K562 (cell line): ENCODE results near the gene MMD2. TPM values are rescaled to one million over a fixed set of nuclear protein-coding genes. Genes with fewer than 3 reads are reported as not detected.
A peak's percentile ranks its signal among the peaks of the same experiment; 100 is the strongest.

Experiments
- ATAC-seq: fragments of 200-7000 bp; cut with Tn5 transposase; 3 replicates; pipeline ENCODE4 v1.9.1; 2020; ENCODE audit warnings: moderate library complexity
- BruUV-seq: library from RNA; stranded (reverse); fragments of 400-500 nt; replicated peaks from 2 replicates; lab custom pipeline; 2021; lab: Mats Ljungman, UMichigan
- CTCF ChIA-PET: fragments of 300-600 bp; formaldehyde crosslinking; extraction: SDS; loops from one replicate; lab custom pipeline; 2021; ENCODE audit warnings: low intra/inter-chr PET ratio; lab: Yijun Ruan, JAX
- POLR2A ChIA-PET: fragments of 300-600, 350-650 bp; sonication (Branson Sonifier 250); formaldehyde crosslinking; extraction: SDS; loops from one replicate; lab custom pipeline; 2021; ENCODE audit warnings: antibody characterized with exemption, inconsistent platforms; lab: Yijun Ruan, JAX
- DNase-seq, 4 experiments: peaks; one replicate each; pipeline versions ENCODE4 v3.0.0 to v3.0.0-alpha.2; 2011 to 2018; ENCODE audit warnings: low spot score in 3 of 4, mixed read lengths in 3 of 4; ENCODE audit errors: extremely low read depth in 1 of 4
- FAIRE-seq: peaks from 2 replicates; lab custom pipeline; 2011; peaks lifted over from hg19 to GRCh38; lab: Jason Lieb, UNC
- H2AFZ ChIP-seq: 2 replicates; pipeline ENCODE4 v1.6.0; 2011; ENCODE audit warnings: low read depth, low read length, control low read depth, inconsistent platforms
- H3K27ac ChIP-seq: fragments of 200-600 bp; 3 replicates; pipeline ENCODE4 v1.8.0; 2011; ENCODE audit warnings: low read depth, mild to moderate bottlenecking, control low read depth, inconsistent platforms, low read length, moderate library complexity, mixed read lengths; ENCODE audit errors: extremely low read depth
- H3K27me3 ChIP-seq, 2 experiments: fragments of 300-600 bp in 1 of 2; 2 replicates in 1 of 2; 3 replicates in 1 of 2; pipeline versions ENCODE4 v1.6.0 to v1.8.0; 2011; ENCODE audit warnings: inconsistent platforms in 2 of 2, low read length in 2 of 2, mild to moderate bottlenecking in 1 of 2, mixed read lengths in 1 of 2, moderate library complexity in 1 of 2; ENCODE audit not compliant: control insufficient read depth in 2 of 2, insufficient read depth in 2 of 2
- H3K36me3 ChIP-seq: fragments of 300-600 bp; 3 replicates; pipeline ENCODE4 v1.8.0; 2011; ENCODE audit warnings: mild to moderate bottlenecking, low read length, inconsistent platforms; ENCODE audit not compliant: control insufficient read depth, insufficient read depth
- H3K4me1 ChIP-seq, 2 experiments: fragments of 200-600 bp in 1 of 2; replicated peaks in 1 of 2; 2 replicates in 1 of 2; 3 replicates in 1 of 2; pipeline versions ENCODE4 v1.5.1 to v1.8.0; 2011; ENCODE audit warnings: inconsistent platforms in 2 of 2, low read length in 2 of 2, mild to moderate bottlenecking in 1 of 2, mixed read lengths in 1 of 2, moderate library complexity in 1 of 2; ENCODE audit not compliant: control insufficient read depth in 2 of 2, insufficient read depth in 2 of 2
- H3K4me2 ChIP-seq: 2 replicates; pipeline ENCODE4 v1.6.1; 2011; ENCODE audit warnings: low read length, control low read depth, inconsistent platforms, mixed read lengths; ENCODE audit not compliant: insufficient read depth
- H3K4me3 ChIP-seq: fragments of 200-600 bp; sonication (generic), shearing (Covaris generic); 2 replicates; pipeline ENCODE4 v1.5.1; 2016; ENCODE audit warnings: control low read depth, inconsistent platforms
- H3K79me2 ChIP-seq: fragments of 200-600 bp; 3 replicates; pipeline ENCODE4 v1.8.0; 2011; ENCODE audit warnings: low read length, inconsistent platforms; ENCODE audit not compliant: control insufficient read depth, insufficient read depth
- H3K9ac ChIP-seq, 2 experiments: 2 replicates each; pipeline versions ENCODE4 v1.6.0 to v1.6.1; 2011; ENCODE audit warnings: low read depth in 2 of 2, low read length in 2 of 2, control low read depth in 1 of 2, inconsistent platforms in 1 of 2, mild to moderate bottlenecking in 1 of 2, mixed read lengths in 1 of 2; ENCODE audit not compliant: insufficient read depth in 1 of 2
- H3K9me1 ChIP-seq: one replicate; pipeline ENCODE4 v1.6.0; 2011; ENCODE audit warnings: inconsistent platforms, mild to moderate bottlenecking, low read length, moderate library complexity; ENCODE audit not compliant: control insufficient read depth, insufficient read depth
- H3K9me3 ChIP-seq: replicated peaks from 2 replicates; pipeline ENCODE4 v1.5.1; 2011; ENCODE audit warnings: low read depth, low read length, inconsistent platforms; ENCODE audit not compliant: control insufficient read depth, insufficient read depth
- H4K20me1 ChIP-seq: replicated peaks from 2 replicates; pipeline ENCODE4 v1.6.1; 2011; ENCODE audit warnings: low read length, inconsistent platforms, mixed read lengths; ENCODE audit not compliant: control insufficient read depth, insufficient read depth
- BDP1 ChIP-seq: IDR thresholded peaks from 3 replicates; pipeline ENCODE4 v1.6.1; 2011; ENCODE audit not compliant: insufficient read length, insufficient read depth
- DACH1 ChIP-seq: fragments of 450-650 bp; IDR thresholded peaks from 2 replicates; pipeline ENCODE4 v1.6.1; 2018; ENCODE audit not compliant: partially characterized antibody
- E2F6 ChIP-seq, 2 experiments: IDR thresholded peaks; 2 replicates each; pipeline ENCODE4 v1.6.1; 2011; ENCODE audit warnings: borderline replicate concordance in 1 of 2, control low read depth in 1 of 2, low read depth in 1 of 2, low read length in 1 of 2, mild to moderate bottlenecking in 1 of 2, mixed read lengths in 1 of 2, moderate library complexity in 1 of 2; ENCODE audit not compliant: insufficient read depth in 1 of 2, insufficient read length in 1 of 2, poor library complexity in 1 of 2, severe bottlenecking in 1 of 2; ENCODE audit errors: extremely low read depth in 1 of 2
- EHMT2 ChIP-seq: fragments of 450-650 bp; IDR thresholded peaks from 2 replicates; pipeline ENCODE4 v1.6.1; 2018; ENCODE audit warnings: antibody characterized with exemption
- HMG20B ChIP-seq: fragments of 250-450 bp; sonication (Bioruptor Pico); IDR thresholded peaks from 2 replicates; pipeline ENCODE4 v1.5.0; 2021; ENCODE audit warnings: mild to moderate bottlenecking
- MBD1 ChIP-seq: fragments of 250-450 bp; sonication (Bioruptor Pico); IDR thresholded peaks from 2 replicates; pipeline ENCODE4 v1.8.0; 2022; ENCODE audit warnings: inconsistent platforms
- POLR3A ChIP-seq: IDR thresholded peaks from 2 replicates; pipeline ENCODE4 v1.6.1; 2011; ENCODE audit warnings: borderline replicate concordance, mild to moderate bottlenecking, moderate library complexity; ENCODE audit not compliant: insufficient read length, insufficient read depth; ENCODE audit errors: extremely low read depth
- SIX5 ChIP-seq, 2 experiments: IDR thresholded peaks; 2 replicates each; pipeline ENCODE4 v1.6.1; 2011; ENCODE audit warnings: low read length in 2 of 2, borderline replicate concordance in 1 of 2, low read depth in 1 of 2, mild to moderate bottlenecking in 1 of 2, moderate library complexity in 1 of 2; ENCODE audit not compliant: insufficient read depth in 1 of 2
- SMARCC2 ChIP-seq: fragments of 450-650 bp; IDR thresholded peaks from 2 replicates; pipeline ENCODE4 v1.6.1; 2017; ENCODE audit warnings: antibody characterized with exemption, moderate library complexity, mild to moderate bottlenecking, low read depth
- U2AF2 ChIP-seq: fragments of 200-400 bp; formaldehyde crosslinking; optimal IDR thresholded peaks from 2 replicates; pipeline ENCODE3; 2017; ENCODE audit warnings: low read depth, mild to moderate bottlenecking, low read length
- ZNF146 ChIP-seq: IDR thresholded peaks from one replicate; pipeline ENCODE4 v1.6.1; 2018; ENCODE audit warnings: missing compliant biosample characterization; ENCODE audit not compliant: unreplicated experiment
- ZNF609 ChIP-seq: sonication (generic); formaldehyde crosslinking; IDR thresholded peaks from 2 replicates; pipeline ENCODE4 v1.8.1; 2023; ENCODE audit warnings: missing genetic modification reagents, mild to moderate bottlenecking, borderline replicate concordance
- ZNF644 ChIP-seq: fragments of 200-800 bp; sonication (Bioruptor generic); IDR thresholded peaks from 2 replicates; pipeline ENCODE4 v1.6.1; 2016; ENCODE audit warnings: low read depth, missing genetic modification characterization, missing compliant biosample characterization
- WGBS: fragments of 100-300 bp; shearing (Covaris generic); methylation state at CpG from one replicate; pipeline ENCODE4 v1.1.6; 2016; ENCODE audit warnings: low coverage, mixed read lengths; ENCODE audit not compliant: insufficient coverage; ENCODE audit errors: missing lambda C conversion rate; 5-methylcytosine and 5-hydroxymethylcytosine counted together
- in situ Hi-C: fragments of 300-500 bp; cut with MboI; formaldehyde crosslinking; loops from 4 replicates; pipeline ENCODE4 v1.15.0; 2018; ENCODE audit warnings: inconsistent platforms, mixed read lengths
- intact Hi-C: fragments of 100-400 bp; cut with micrococcal nuclease; formaldehyde crosslinking; loops from 2 replicates; pipeline ENCODE4 v1.14.2; 2022
- polyA plus RNA-seq, 8 experiments: library from polyadenylated mRNA; depleted of rRNA in 4 of 8; stranded (reverse) in 5 of 8; unstranded in 3 of 8; fragments of >200 nt; fragmentation: Nextera tagmentation in 2 of 8; fragmentation: Illumina TruSeq in 1 of 8; extraction: Ambion mirVana in 2 of 8; extraction: Trizol in 1 of 8; gene quantifications; 2 replicates each; pipeline versions ENCODE4 v1.2.1 to v1.2.3, GENCODE V29; 2011 to 2014; ENCODE audit warnings: inconsistent platforms in 1 of 8, missing spikeins in 1 of 8
- total RNA-seq, 7 experiments: library from RNA; depleted of rRNA in 6 of 7; stranded (reverse); fragments of >200 nt in 6 of 7; fragmentation: Illumina TruSeq in 2 of 7; extraction: Trizol in 2 of 7; gene quantifications; 2 replicates each; pipeline versions ENCODE4 v1.2.1 to v1.2.3, GENCODE V29; 2011 to 2021; ENCODE audit warnings: low replicate concordance in 1 of 7

The MMD2 gene
- total and polyA plus RNA-seq, 9 of the 15 experiments (the other 6 are each of a cell fraction or from before 2014, with no cell fraction given): not detected

- no peaks in the 10 kb centered on the region for H3K9me1 ChIP-seq
- BruUV-seq: no TSS peak
- H4K20me1 ChIP-seq: no peaks in the 10 kb centered on the region; the same call in 1 of the 2 replicates
- peaks cover 9 to 58% of the 10 kb centered on the region in 2 experiments; a peak in 4 of 5 replicates for H3K27me3 ChIP-seq
- no peak for TF ChIP-seq HMG20B (CRISPR knock-in tag)
- TF ChIP-seq ZNF609 (CRISPR knock-in tag): no peak
- TF ChIP-seq SIX5 (IDR thresholded peaks at IDR 0.05; ENCODE audit: borderline replicate concordance in 1 of 2, insufficient read depth in 1 of 2, low read depth in 1 of 2, low read length in 2 of 2): no peak
- no peak for TF ChIP-seq ZNF644 (tag)
- no peak for TF ChIP-seq POLR3A
- TF ChIP-seq U2AF2: no peak
- TF ChIP-seq ZNF146 (CRISPR knock-in tag): no peak
- no peak for TF ChIP-seq SMARCC2
- no peak for TF ChIP-seq EHMT2
- TF ChIP-seq DACH1: no peak
- no peak for TF ChIP-seq MBD1 (CRISPR knock-in tag)
- no peak for TF ChIP-seq BDP1
- TF ChIP-seq E2F6 (IDR thresholded peaks at IDR 0.05; ENCODE audit: borderline replicate concordance in 1 of 2, extremely low read depth in 1 of 2, insufficient read depth in 1 of 2, insufficient read length in 1 of 2, low read depth in 1 of 2, low read length in 1 of 2, poor library complexity in 1 of 2, severe bottlenecking in 1 of 2): no peak
- H2AFZ ChIP-seq: no peak overlapping the region
- POLR2A ChIA-PET: no interaction called here
- H3K4me1 ChIP-seq: no peaks in the 10 kb centered on the region
- no peak for FAIRE-seq
- CTCF ChIA-PET: no interaction called here
- no peak overlapping the region for H3K4me2 ChIP-seq
- H3K27ac ChIP-seq: no peak overlapping the region
- intact Hi-C loops (no loop called here), in situ Hi-C loops (no loop called here)
- no peaks in the 10 kb centered on the region for H3K79me2 ChIP-seq
- no peaks in the 10 kb centered on the region for H3K36me3 ChIP-seq
- 0% methylated on average over 3 of the region's 7 CpGs for WGBS
- H3K4me3 ChIP-seq: no peak overlapping the region
- peak in 1 of 4 experiments; percentile 18 for DNase-seq
- ATAC-seq: peak; percentile 59
- H3K9ac ChIP-seq: no peak overlapping the region
- no peaks in the 10 kb centered on the region for H3K9me3 ChIP-seq
Observed at GRCh38 chr7:4948402-4948801, 10.6 kb downstream of the MMD2 start.
